Measurements from ENCODE around the gene MTHFD2.

DNA sequence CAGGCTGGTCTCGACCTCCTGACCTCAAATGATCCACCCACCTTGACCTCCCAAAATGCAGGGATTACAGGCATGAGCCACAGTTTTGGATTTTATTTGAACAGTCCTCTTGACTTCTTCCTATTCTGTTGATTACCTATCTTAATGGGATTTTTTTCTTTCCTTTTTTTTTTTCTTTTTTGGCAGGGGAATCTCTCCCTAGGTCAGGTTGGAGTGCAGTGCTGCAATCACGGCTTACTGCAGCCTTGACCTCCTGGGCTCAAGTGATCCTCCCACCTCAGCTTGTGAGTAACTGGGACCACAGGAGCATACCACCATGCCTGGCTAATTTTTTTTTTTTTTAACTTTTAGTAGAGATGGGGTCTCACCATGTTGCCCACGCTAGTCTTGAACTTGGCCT, 2.8 kb downstream of the MTHFD2 start:
- TF ChIP-seq, protein P1, sequence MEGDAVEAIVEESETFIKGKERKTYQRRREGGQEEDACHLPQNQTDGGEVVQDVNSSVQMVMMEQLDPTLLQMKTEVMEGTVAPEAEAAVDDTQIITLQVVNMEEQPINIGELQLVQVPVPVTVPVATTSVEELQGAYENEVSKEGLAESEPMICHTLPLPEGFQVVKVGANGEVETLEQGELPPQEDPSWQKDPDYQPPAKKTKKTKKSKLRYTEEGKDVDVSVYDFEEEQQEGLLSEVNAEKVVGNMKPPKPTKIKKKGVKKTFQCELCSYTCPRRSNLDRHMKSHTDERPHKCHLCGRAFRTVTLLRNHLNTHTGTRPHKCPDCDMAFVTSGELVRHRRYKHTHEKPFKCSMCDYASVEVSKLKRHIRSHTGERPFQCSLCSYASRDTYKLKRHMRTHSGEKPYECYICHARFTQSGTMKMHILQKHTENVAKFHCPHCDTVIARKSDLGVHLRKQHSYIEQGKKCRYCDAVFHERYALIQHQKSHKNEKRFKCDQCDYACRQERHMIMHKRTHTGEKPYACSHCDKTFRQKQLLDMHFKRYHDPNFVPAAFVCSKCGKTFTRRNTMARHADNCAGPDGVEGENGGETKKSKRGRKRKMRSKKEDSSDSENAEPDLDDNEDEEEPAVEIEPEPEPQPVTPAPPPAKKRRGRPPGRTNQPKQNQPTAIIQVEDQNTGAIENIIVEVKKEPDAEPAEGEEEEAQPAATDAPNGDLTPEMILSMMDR (IDR thresholded peaks at IDR 0.05; ENCODE audit: extremely low read depth in 1 of 2, insufficient read depth in 1 of 2, low read depth in 1 of 2, low read length in 2 of 2), result no peak
- no peak for TF ChIP-seq EZH2 (IDR thresholded peaks at IDR 0.05; ENCODE audit: borderline replicate concordance, low read depth, low read length, severe bottlenecking)
- no peak for TF ChIP-seq JUN (IDR thresholded peaks at IDR 0.05; ENCODE audit: borderline replicate concordance, insufficient read depth, insufficient read length, low read depth)
- no peak for TF ChIP-seq POLR2A (IDR thresholded peaks at IDR 0.05; ENCODE audit: low read depth, low read length)
- no peak for TF ChIP-seq POLR2AphosphoS5 (IDR thresholded peaks at IDR 0.05; ENCODE audit: insufficient read depth, low read depth, low read length)
- no peak for TF ChIP-seq MYC (IDR thresholded peaks at IDR 0.05; ENCODE audit: low read depth, low read length)

Data from endothelial cell of umbilical vein (primary cell).